HCT116 (cell line): Measurements from ENCODE around the gene USP24. TPM values are rescaled to one million over a fixed set of nuclear protein-coding genes. Genes with fewer than 3 reads are reported as not detected.

ENCODE experiments used
- ATAC-seq: fragments of 200-7000 bp; cut with Tn5 transposase; 2 replicates; pipeline ENCODE4 v1.9.1; 2020; ENCODE audit warnings: mild to moderate bottlenecking, moderate library complexity
- BruUV-seq: library from RNA; stranded (reverse); fragments of 400-500 nt; replicated peaks from 2 replicates; lab custom pipeline; 2021; lab: Mats Ljungman, UMichigan
- CTCF ChIA-PET: fragments of 300-600 bp; sonication (Branson Sonifier 250); formaldehyde crosslinking; loops from one replicate; lab custom pipeline; 2021; ENCODE audit warnings: antibody characterized with exemption; lab: Charles Lee
- POLR2A ChIA-PET: fragments of 300-600, 350-600 bp; sonication (Branson Sonifier 250); formaldehyde crosslinking; loops from one replicate; lab custom pipeline; 2021; ENCODE audit warnings: antibody characterized with exemption; lab: Charles Lee
- RAD21 ChIA-PET, 2 experiments: fragments of 300-600 bp; sonication (Branson Sonifier 250); formaldehyde crosslinking; loops; one replicate each; lab custom pipeline; 2023; ENCODE audit warnings: low total read pairs in 2 of 2; ENCODE audit not compliant: uncharacterized antibody in 2 of 2, unreplicated experiment in 2 of 2, low non-redundant PET in 1 of 2; lab: Charles Lee
- DNase-seq: peaks from one replicate; pipeline ENCODE4 v3.0.0-alpha.2; 2010; ENCODE audit warnings: low read depth, low spot score
- H2AFZ ChIP-seq: fragments of 200-600 bp; shearing (Covaris generic), sonication (generic); 2 replicates; pipeline ENCODE4 v1.6.1; 2017; ENCODE audit warnings: low read depth, mixed run types, mixed read lengths, antibody characterized with exemption, low read length; ENCODE audit not compliant: poor library complexity, severe bottlenecking
- H3K27ac ChIP-seq: 2 replicates; pipeline ENCODE4 v1.5.1; 2012; ENCODE audit warnings: low read depth, low read length
- H3K27me3 ChIP-seq: fragments of 200-600 bp; sonication (generic); 2 replicates; pipeline ENCODE4 v1.6.1; 2016; ENCODE audit warnings: mixed run types, low read length, mixed read lengths; ENCODE audit not compliant: insufficient read depth
- H3K36me3 ChIP-seq, 2 experiments: fragments of 200-500 bp in 1 of 2; fragments of 200-600 bp in 1 of 2; sonication (Bioruptor generic) in 1 of 2; sonication (generic) in 1 of 2; 2 replicates each; pipeline versions ENCODE4 v1.5.1 to v1.6.1; 2014 to 2016; ENCODE audit warnings: low read length in 2 of 2, inconsistent platforms in 1 of 2, mixed read lengths in 1 of 2, mixed run types in 1 of 2; ENCODE audit not compliant: insufficient read depth in 2 of 2, control insufficient read depth in 1 of 2
- H3K4me1 ChIP-seq, 2 experiments: fragments of 200-600 bp in 1 of 2; sonication (generic) in 1 of 2; 2 replicates each; pipeline versions ENCODE4 v1.5.1 to v1.6.1; 2012 to 2017; ENCODE audit warnings: low read length in 2 of 2, inconsistent platforms in 1 of 2, mild to moderate bottlenecking in 1 of 2, mixed read lengths in 1 of 2, mixed run types in 1 of 2, moderate library complexity in 1 of 2; ENCODE audit not compliant: insufficient read depth in 2 of 2, control insufficient read depth in 1 of 2
- H3K4me2 ChIP-seq: fragments of 200-600 bp; sonication (generic); 2 replicates; pipeline ENCODE4 v1.6.1; 2017; ENCODE audit warnings: mixed run types, low read length, mixed read lengths
- H3K4me3 ChIP-seq, 2 experiments: fragments of 200-600 bp in 1 of 2; sonication (generic) in 1 of 2; replicated peaks in 1 of 2; 2 replicates each; pipeline ENCODE4 v1.5.1; 2011 to 2016; ENCODE audit warnings: low read length in 2 of 2, control low read depth in 1 of 2, low read depth in 1 of 2, mild to moderate bottlenecking in 1 of 2, mixed read lengths in 1 of 2, mixed run types in 1 of 2
- H3K79me2 ChIP-seq: fragments of 200-600 bp; sonication (generic); 2 replicates; pipeline ENCODE4 v1.6.1; 2017; ENCODE audit warnings: mild to moderate bottlenecking, mixed run types, low read length, moderate library complexity, mixed read lengths; ENCODE audit not compliant: insufficient read depth
- H3K9ac ChIP-seq: fragments of 200-600 bp; sonication (generic); 2 replicates; pipeline ENCODE4 v1.6.1; 2016; ENCODE audit warnings: low read length, mixed read lengths
- H3K9me2 ChIP-seq: fragments of 200-600 bp; sonication (generic), shearing (Covaris generic); 2 replicates; pipeline ENCODE4 v1.6.1; 2017; ENCODE audit warnings: mixed run types, mild to moderate bottlenecking, moderate library complexity; ENCODE audit not compliant: insufficient read depth
- H3K9me3 ChIP-seq, 2 experiments: fragments of 200-500 bp in 1 of 2; fragments of 200-600 bp in 1 of 2; sonication (Bioruptor generic) in 1 of 2; sonication (generic) in 1 of 2; 2 replicates each; pipeline ENCODE4 v1.6.1; 2014 to 2017; ENCODE audit warnings: low read length in 2 of 2, mixed read lengths in 2 of 2, inconsistent platforms in 1 of 2, low read depth in 1 of 2, mild to moderate bottlenecking in 1 of 2, mixed run types in 1 of 2, moderate library complexity in 1 of 2; ENCODE audit not compliant: control insufficient read depth in 1 of 2, insufficient read depth in 1 of 2
- H4K20me1 ChIP-seq: fragments of 200-600 bp; sonication (generic), shearing (Covaris generic); 2 replicates; pipeline ENCODE4 v1.6.1; 2017; ENCODE audit warnings: mixed run types, mild to moderate bottlenecking, moderate library complexity; ENCODE audit not compliant: insufficient read depth
- CEBPB ChIP-seq: IDR thresholded peaks from 2 replicates; pipeline ENCODE4 v1.6.1; 2012; ENCODE audit warnings: low read depth
- EGR1 ChIP-seq: IDR thresholded peaks from 2 replicates; pipeline ENCODE4 v1.6.1; 2012; ENCODE audit warnings: low read depth
- ELF1 ChIP-seq: IDR thresholded peaks from 2 replicates; pipeline ENCODE4 v1.6.1; 2012; ENCODE audit warnings: low read depth, borderline replicate concordance
- EZH2 ChIP-seq: fragments of 200-600 bp; sonication (generic); IDR thresholded peaks from 2 replicates; pipeline ENCODE4 v1.6.1; 2017; ENCODE audit warnings: antibody characterized with exemption, mixed run types
- EZH2phosphoT487 ChIP-seq: fragments of 200-600 bp; IDR thresholded peaks from 2 replicates; pipeline ENCODE4 v1.6.1; 2018; ENCODE audit warnings: antibody characterized with exemption, borderline replicate concordance
- JUND ChIP-seq: IDR thresholded peaks from 2 replicates; pipeline ENCODE4 v1.6.1; 2012
- REST ChIP-seq: IDR thresholded peaks from 2 replicates; pipeline ENCODE4 v1.6.1; 2012; ENCODE audit warnings: low read depth
- SIN3A ChIP-seq: IDR thresholded peaks from 2 replicates; pipeline ENCODE4 v1.6.1; 2012; ENCODE audit warnings: low read depth
- SP1 ChIP-seq: IDR thresholded peaks from 2 replicates; pipeline ENCODE4 v1.6.1; 2012; ENCODE audit warnings: low read depth
- SRF ChIP-seq: IDR thresholded peaks from 2 replicates; pipeline ENCODE4 v1.6.1; 2012; ENCODE audit warnings: low read depth
- YY1 ChIP-seq: IDR thresholded peaks from 2 replicates; pipeline ENCODE4 v1.6.1; 2011; ENCODE audit warnings: low read length, low read depth, moderate library complexity, mild to moderate bottlenecking; ENCODE audit not compliant: insufficient replicate concordance; ENCODE audit errors: extremely low read depth
- ZBTB33 ChIP-seq: IDR thresholded peaks from 2 replicates; pipeline ENCODE4 v1.6.1; 2011; ENCODE audit warnings: mild to moderate bottlenecking, low read length, moderate library complexity; ENCODE audit not compliant: insufficient replicate concordance; ENCODE audit errors: extremely low read depth
- ZFX ChIP-seq: fragments of 450-650 bp; IDR thresholded peaks from 2 replicates; pipeline ENCODE4 v1.6.1; 2017
- ZNF274 ChIP-seq: fragments of 200-500 bp; sonication (Bioruptor generic); IDR thresholded peaks from 2 replicates; pipeline ENCODE4 v1.6.1; 2014; ENCODE audit warnings: mild to moderate bottlenecking, low read depth, low read length, inconsistent platforms
- intact Hi-C: fragments of 100-400 bp; cut with micrococcal nuclease; formaldehyde crosslinking; loops from 2 replicates; pipeline ENCODE4 v1.10.0; 2022
- total RNA-seq: library from RNA; stranded (reverse); gene quantifications from one replicate; pipeline ENCODE4 v1.2.1, GENCODE V29; 2021; ENCODE audit not compliant: unreplicated experiment
- TF ChIP-seq, protein P1 (sequence below): IDR thresholded peaks from 2 replicates; pipeline ENCODE4 v1.6.1; 2012

The USP24 gene
- total RNA-seq, 1 experiment from 2014 or later: 34.2 TPM

DNA sequence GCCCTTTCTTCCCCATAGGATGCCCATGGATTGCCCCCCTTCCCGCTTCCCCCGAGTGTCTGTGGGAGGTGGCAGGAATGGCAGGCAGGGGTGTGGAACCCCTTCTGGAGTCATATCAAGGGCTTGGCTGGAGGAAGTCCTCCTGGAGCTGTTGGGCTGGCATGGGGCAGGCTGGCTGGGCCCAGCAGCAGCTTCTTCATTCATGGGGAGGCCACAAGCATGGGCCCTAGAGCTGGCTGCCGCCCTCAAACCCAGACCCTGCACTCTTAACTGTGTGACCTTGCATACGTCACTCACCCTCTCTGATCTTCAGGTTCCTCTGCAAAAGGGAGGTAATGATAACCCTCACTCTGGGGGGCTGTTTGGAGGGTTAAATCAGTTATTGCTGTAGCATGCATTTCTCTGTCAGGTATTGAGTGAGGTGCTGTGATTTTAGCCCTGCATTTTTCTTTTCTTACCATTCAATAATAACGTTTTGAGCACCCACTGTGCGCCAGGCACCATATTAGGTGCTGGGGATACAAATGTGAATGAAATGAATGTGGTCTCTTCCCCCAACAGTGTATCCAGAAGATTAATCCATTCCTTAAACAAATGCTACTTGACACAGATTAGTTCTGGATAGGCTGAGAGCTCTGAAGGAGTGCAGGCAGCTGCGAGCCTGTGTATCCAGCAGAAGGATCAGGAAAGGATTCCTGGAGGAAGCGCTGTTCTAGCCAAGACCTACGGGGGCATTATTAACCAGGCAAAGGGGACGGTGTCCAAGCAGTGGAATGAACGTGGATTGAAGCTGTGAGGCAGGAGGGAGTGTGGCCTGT lies 166.5 kb downstream of the USP24 start (continued):
- TF ChIP-seq ZBTB33 (no peak), JUND (no peak), EZH2phosphoT487 (no peak), YY1 (no peak)
- TF ChIP-seq, all 23 proteins: peak for 0

GRCh38 chr1:55047611-55048010 lies 167.6 kb downstream of the USP24 start:
- no peaks in the 10 kb centered on the region for H3K27me3 ChIP-seq
- no TSS peak for BruUV-seq
- no peak overlapping the region for H3K9ac ChIP-seq
- RAD21 ChIA-PET: no interaction called here
- H3K4me1 ChIP-seq: no peaks in the 10 kb centered on the region
- ATAC-seq: no peak
- H3K4me2 ChIP-seq: no peak overlapping the region
- no peak for TF ChIP-seq SP1
- TF ChIP-seq ELF1: no peak
- TF ChIP-seq ZNF274: no peak
- no peak for TF ChIP-seq ZFX
- TF ChIP-seq SRF: no peak
- no peak for TF ChIP-seq JUND
- TF ChIP-seq EZH2: no peak
- no peak for TF ChIP-seq REST
- no peak for TF ChIP-seq EGR1
- TF ChIP-seq, protein P1, sequence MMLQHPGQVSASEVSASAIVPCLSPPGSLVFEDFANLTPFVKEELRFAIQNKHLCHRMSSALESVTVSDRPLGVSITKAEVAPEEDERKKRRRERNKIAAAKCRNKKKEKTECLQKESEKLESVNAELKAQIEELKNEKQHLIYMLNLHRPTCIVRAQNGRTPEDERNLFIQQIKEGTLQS: no peak
- TF ChIP-seq SIN3A: no peak
- no peak for TF ChIP-seq CEBPB
- H3K36me3 ChIP-seq: 0 out of 4 replicates have a peak, but pooled peaks cover 0 to 9% of the 10 kb centered on the region in 2 experiments
- H4K20me1 ChIP-seq: no peaks in the 10 kb centered on the region
- H3K9me3 ChIP-seq: no peaks in the 10 kb centered on the region
- POLR2A ChIA-PET: no interaction called here
- no peaks in the 10 kb centered on the region for H3K79me2 ChIP-seq
- H3K9me2 ChIP-seq: no peaks in the 10 kb centered on the region
- no peak for DNase-seq
- intact Hi-C loops: no loop called here
- CTCF ChIA-PET: no interaction called here
- no peak overlapping the region for H3K4me3 ChIP-seq
- no peak overlapping the region for H3K27ac ChIP-seq
- no peak overlapping the region for H2AFZ ChIP-seq
